ENCODE measurements around the gene JAK1.

- no peak for TF ChIP-seq HDAC2 (IDR thresholded peaks at IDR 0.05)
- TF ChIP-seq, protein P1, sequence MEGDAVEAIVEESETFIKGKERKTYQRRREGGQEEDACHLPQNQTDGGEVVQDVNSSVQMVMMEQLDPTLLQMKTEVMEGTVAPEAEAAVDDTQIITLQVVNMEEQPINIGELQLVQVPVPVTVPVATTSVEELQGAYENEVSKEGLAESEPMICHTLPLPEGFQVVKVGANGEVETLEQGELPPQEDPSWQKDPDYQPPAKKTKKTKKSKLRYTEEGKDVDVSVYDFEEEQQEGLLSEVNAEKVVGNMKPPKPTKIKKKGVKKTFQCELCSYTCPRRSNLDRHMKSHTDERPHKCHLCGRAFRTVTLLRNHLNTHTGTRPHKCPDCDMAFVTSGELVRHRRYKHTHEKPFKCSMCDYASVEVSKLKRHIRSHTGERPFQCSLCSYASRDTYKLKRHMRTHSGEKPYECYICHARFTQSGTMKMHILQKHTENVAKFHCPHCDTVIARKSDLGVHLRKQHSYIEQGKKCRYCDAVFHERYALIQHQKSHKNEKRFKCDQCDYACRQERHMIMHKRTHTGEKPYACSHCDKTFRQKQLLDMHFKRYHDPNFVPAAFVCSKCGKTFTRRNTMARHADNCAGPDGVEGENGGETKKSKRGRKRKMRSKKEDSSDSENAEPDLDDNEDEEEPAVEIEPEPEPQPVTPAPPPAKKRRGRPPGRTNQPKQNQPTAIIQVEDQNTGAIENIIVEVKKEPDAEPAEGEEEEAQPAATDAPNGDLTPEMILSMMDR (IDR thresholded peaks at IDR 0.05) = no peak
- TF ChIP-seq NPAS2 (CRISPR knock-in tag; IDR thresholded peaks at IDR 0.05; ENCODE audit: borderline replicate concordance) = no peak
- TF ChIP-seq, protein P2, sequence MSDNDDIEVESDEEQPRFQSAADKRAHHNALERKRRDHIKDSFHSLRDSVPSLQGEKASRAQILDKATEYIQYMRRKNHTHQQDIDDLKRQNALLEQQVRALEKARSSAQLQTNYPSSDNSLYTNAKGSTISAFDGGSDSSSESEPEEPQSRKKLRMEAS (IDR thresholded peaks at IDR 0.05) = no peak
- no peak for TF ChIP-seq POLR2A (IDR thresholded peaks at IDR 0.05; ENCODE audit: low read length)
- no peak for TF ChIP-seq CHD2 (IDR thresholded peaks at IDR 0.05; ENCODE audit: low read length, partially characterized antibody)
- no peak for TF ChIP-seq ZC3H11A (IDR thresholded peaks at IDR 0.05)
- no peak for TF ChIP-seq NR3C1 (IDR thresholded peaks at IDR 0.05)
- TF ChIP-seq RAD21 (conservative IDR thresholded peaks at IDR 0.05 in 1 of 2, IDR thresholded peaks at IDR 0.05 in 1 of 2) = no peak
These were observed 24.8 kb downstream of the JAK1 start for GRCh38 chr1:64941461-64942117.
